MM.1S (cell line): ENCODE measurements around the gene P2RY6.
"Not testable (repeated sequence)": the region's sequence is repeated elsewhere in the genome, so short reads cannot be mapped to it uniquely, and the experiment has no call there.

Experiments
- DNase-seq: peaks from one replicate; pipeline ENCODE4 v3.0.0-alpha.2; 2015
- H2AFZ ChIP-seq: fragments of 300-600 bp; sonication (generic); 2 replicates; pipeline ENCODE4 v1.6.0; 2016; ENCODE audit warnings: antibody characterized with exemption, low read length
- H3F3A ChIP-seq: fragments of 300-600 bp; sonication (generic); 2 replicates; pipeline ENCODE4 v1.6.1; 2016; ENCODE audit warnings: mild to moderate bottlenecking, antibody characterized with exemption, low read length, moderate library complexity, mixed read lengths; ENCODE audit not compliant: insufficient read depth
- H3K27ac ChIP-seq: fragments of 300-600 bp; sonication (generic); 2 replicates; pipeline ENCODE4 v1.5.1; 2016; ENCODE audit warnings: mild to moderate bottlenecking, low read length
- H3K27me3 ChIP-seq: fragments of 300-600 bp; sonication (generic); replicated peaks from 2 replicates; pipeline ENCODE4 v1.6.0; 2016; ENCODE audit warnings: low read length; ENCODE audit not compliant: insufficient read depth
- H3K36me3 ChIP-seq: fragments of 300-600 bp; sonication (generic); replicated peaks from 2 replicates; pipeline ENCODE4 v1.6.1; 2016; ENCODE audit warnings: mild to moderate bottlenecking, low read length, mixed read lengths; ENCODE audit not compliant: insufficient read depth
- H3K4me1 ChIP-seq: fragments of 300-600 bp; sonication (generic); 2 replicates; pipeline ENCODE4 v1.6.1; 2016; ENCODE audit warnings: low read length, mixed read lengths
- H3K4me2 ChIP-seq: fragments of 300-600 bp; sonication (generic); 2 replicates; pipeline ENCODE4 v1.6.0; 2016; ENCODE audit warnings: low read depth, low read length
- H3K4me3 ChIP-seq: fragments of 300-600 bp; sonication (generic); 2 replicates; pipeline ENCODE4 v1.5.1; 2016; ENCODE audit warnings: low read length, mixed read lengths
- H3K79me2 ChIP-seq: fragments of 300-600 bp; sonication (generic); 2 replicates; pipeline ENCODE4 v1.6.1; 2016; ENCODE audit warnings: mixed run types, low read length, mixed read lengths
- H3K9ac ChIP-seq: fragments of 300-600 bp; sonication (generic); 2 replicates; pipeline ENCODE4 v1.6.1; 2016; ENCODE audit warnings: low read length, mixed read lengths
- H3K9me2 ChIP-seq: fragments of 300-600 bp; sonication (generic); replicated peaks from 2 replicates; pipeline ENCODE4 v1.6.1; 2016; ENCODE audit warnings: mild to moderate bottlenecking, low read length, mixed read lengths; ENCODE audit not compliant: insufficient read depth
- H3K9me3 ChIP-seq: fragments of 300-600 bp; sonication (generic); replicated peaks from 2 replicates; pipeline ENCODE4 v1.6.1; 2016; ENCODE audit warnings: mild to moderate bottlenecking, low read length, mixed read lengths; ENCODE audit not compliant: insufficient read depth
- H4K20me1 ChIP-seq: fragments of 300-600 bp; sonication (generic); 2 replicates; pipeline ENCODE4 v1.6.1; 2016; ENCODE audit warnings: mild to moderate bottlenecking, low read length, moderate library complexity, mixed read lengths; ENCODE audit not compliant: insufficient read depth
- CTCF ChIP-seq: fragments of 300-600 bp; sonication (generic); IDR thresholded peaks from 2 replicates; pipeline ENCODE4 v1.5.1; 2016; ENCODE audit warnings: antibody characterized with exemption, low read length, mixed read lengths
- EZH2 ChIP-seq: fragments of 300-600 bp; sonication (generic); optimal IDR thresholded peaks from 2 replicates; pipeline ENCODE3; 2017; ENCODE audit warnings: low read depth, mild to moderate bottlenecking, antibody characterized with exemption, low read length, mixed read lengths
- EZH2phosphoT487 ChIP-seq: fragments of 300-600 bp; sonication (generic); IDR thresholded peaks from 2 replicates; pipeline ENCODE4 v1.6.1; 2018; ENCODE audit warnings: antibody characterized with exemption, low read length

The P2RY6 gene

GRCh38 chr11:73269459-73270015 is 2.6 kb upstream of the P2RY6 start:
- H3F3A ChIP-seq, result peaks cover 40% of the 10 kb centered on the region
- H3K9me3 ChIP-seq, result no peaks in the 10 kb centered on the region
- peak overlapping the region; percentile 19; the same call in 1 of the 2 replicates for H2AFZ ChIP-seq
- no peaks in the 10 kb centered on the region for H3K9me2 ChIP-seq
- peak overlapping the region; percentile 95; the same call in 1 of the 2 replicates for H3K27ac ChIP-seq
- H3K9ac ChIP-seq, result peak overlapping the region; percentile 69; the same call in 1 of the 2 replicates
- no peaks in the 10 kb centered on the region for H4K20me1 ChIP-seq
- H3K36me3 ChIP-seq, result no peaks in the 10 kb centered on the region
- peak overlapping the region; percentile 74; the same call in 1 of the 2 replicates for H3K4me2 ChIP-seq
- TF ChIP-seq CTCF, result no peak
- no peak for TF ChIP-seq EZH2phosphoT487
- no peak for TF ChIP-seq EZH2
- no peaks in the 10 kb centered on the region for H3K79me2 ChIP-seq
- H3K27me3 ChIP-seq, result no peaks in the 10 kb centered on the region
- H3K4me3 ChIP-seq, result no peak overlapping the region
- DNase-seq, result no peak
- H3K4me1 ChIP-seq, result peaks cover 46% of the 10 kb centered on the region

- Histone ChIP-seq H3K9me2 (no peaks in the 10 kb centered on the region), H3K4me3 (peak overlapping the region; percentile 35), H3K4me2 (peak overlapping the region; percentile 74), H3K9ac (peak overlapping the region; percentile 69), H3K27me3 (no peaks in the 10 kb centered on the region), H3K27ac (peak overlapping the region; percentile 95), H3K36me3 (no peaks in the 10 kb centered on the region), H3K9me3 (no peaks in the 10 kb centered on the region), H3F3A (peaks cover 40% of the 10 kb centered on the region), H3K4me1 (peaks cover 46% of the 10 kb centered on the region), H2AFZ (peak overlapping the region; percentile 19; the same call in 1 of the 2 replicates), H3K79me2 (no peaks in the 10 kb centered on the region), H4K20me1 (no peaks in the 10 kb centered on the region)
- peak; percentile 15 for DNase-seq
- TF ChIP-seq CTCF, result peak; percentile 9; the same call in 1 of the 2 replicates
- TF ChIP-seq EZH2phosphoT487, result no peak
These were observed 1.9 kb upstream of the P2RY6 start for GRCh38 chr11:73270016-73270854.

- H3K27me3 ChIP-seq, result no peaks in the 10 kb centered on the region
- peak; percentile 7 for DNase-seq
- no peaks in the 10 kb centered on the region for H3K36me3 ChIP-seq
- peaks cover 40% of the 10 kb centered on the region for H3F3A ChIP-seq
- no peaks in the 10 kb centered on the region for H3K9me3 ChIP-seq
- peak overlapping the region; percentile 69 for H3K9ac ChIP-seq
- H3K9me2 ChIP-seq, result no peaks in the 10 kb centered on the region
- H2AFZ ChIP-seq, result no peak overlapping the region
- peak overlapping the region; percentile 35 for H3K4me3 ChIP-seq
- no peaks in the 10 kb centered on the region for H3K79me2 ChIP-seq
- H3K4me1 ChIP-seq, result peaks cover 46% of the 10 kb centered on the region
- H3K27ac ChIP-seq, result peak overlapping the region; percentile 95
- H3K4me2 ChIP-seq, result peak overlapping the region; percentile 74
- H4K20me1 ChIP-seq, result no peaks in the 10 kb centered on the region
- TF ChIP-seq EZH2phosphoT487 (no peak), EZH2 (no peak), CTCF (no peak)
These were observed 1.2 kb upstream of the P2RY6 start for GRCh38 chr11:73270855-73271477.

GRCh38 chr11:73271478-73271865 is 666 bp upstream of the P2RY6 start:
- H4K20me1 ChIP-seq, result not testable (repeated sequence)

More at GRCh38 chr11:73271478-73271865, 666 bp upstream of the P2RY6 start:
- peak; percentile 68 for DNase-seq
- H3K27ac ChIP-seq, result peak overlapping the region; percentile 95
- not testable (repeated sequence) for H3K36me3 ChIP-seq, H3K9me2 ChIP-seq, H3K27me3 ChIP-seq, H3K79me2 ChIP-seq, H3K9me3 ChIP-seq
- peaks cover 46% of the 10 kb centered on the region for H3K4me1 ChIP-seq
- peak overlapping the region; percentile 69 for H3K9ac ChIP-seq
- peak overlapping the region; percentile 37; the same call in 1 of the 2 replicates for H2AFZ ChIP-seq
- H3K4me2 ChIP-seq, result peak overlapping the region; percentile 74
- H3F3A ChIP-seq, result peaks cover 40% of the 10 kb centered on the region
- H3K4me3 ChIP-seq, result peak overlapping the region; percentile 48
